Kidney epithelial cell (primary cell): Measurements from ENCODE around the gene CAMK2D. TPM values are rescaled to one million over a fixed set of nuclear protein-coding genes. Genes with fewer than 3 reads are reported as not detected.

ENCODE experiments used
- DNase-seq: peaks from one replicate; pipeline ENCODE4 v3.0.0-alpha.2; 2010; ENCODE audit warnings: low read depth
- H3K27me3 ChIP-seq: 2 replicates; pipeline ENCODE4 v1.6.0; 2011; ENCODE audit warnings: low read length; ENCODE audit not compliant: control insufficient read depth, insufficient read depth
- H3K36me3 ChIP-seq: 2 replicates; pipeline ENCODE4 v1.5.1; 2011; ENCODE audit warnings: low read length; ENCODE audit not compliant: control insufficient read depth, insufficient read depth
- H3K4me3 ChIP-seq: 2 replicates; pipeline ENCODE4 v1.5.1; 2011; ENCODE audit warnings: low read depth, mild to moderate bottlenecking, control low read depth, low read length
- CTCF ChIP-seq: IDR thresholded peaks from 2 replicates; pipeline ENCODE4 v1.5.1; 2011; ENCODE audit warnings: mild to moderate bottlenecking, moderate library complexity, low read length, control low read depth, inconsistent platforms; ENCODE audit not compliant: insufficient read depth, poor library complexity, severe bottlenecking
- total RNA-seq: library from RNA; depleted of rRNA; stranded (reverse); fragments of >200 nt; gene quantifications from 2 replicates; pipeline ENCODE4 v1.2.3, GENCODE V29; 2015

The CAMK2D gene
- total RNA-seq, 1 donor from 2014 or later: 36.2 TPM

- no peaks in the 10 kb centered on the region for H3K36me3 ChIP-seq
- no peak for TF ChIP-seq CTCF
Observed at GRCh38 chr4:113462286-113462685, 299.3 kb downstream of the CAMK2D start.

GRCh38 chr4:113461281-113461680 lies 300.3 kb downstream of the CAMK2D start:
- TF ChIP-seq CTCF: no peak
- no peak overlapping the region for H3K4me3 ChIP-seq
- no peaks in the 10 kb centered on the region for H3K36me3 ChIP-seq
- no peak for DNase-seq
- no peaks in the 10 kb centered on the region for H3K27me3 ChIP-seq

More at GRCh38 chr4:113462286-113462685, 299.3 kb downstream of the CAMK2D start:
- Histone ChIP-seq H3K27me3 (no peaks in the 10 kb centered on the region), H3K4me3 (no peak overlapping the region)
- DNase-seq: no peak

GRCh38 chr4:113457886-113458285 lies 303.7 kb downstream of the CAMK2D start:
- Histone ChIP-seq H3K36me3 (no peaks in the 10 kb centered on the region), H3K27me3 (no peaks in the 10 kb centered on the region), H3K4me3 (no peak overlapping the region)
- DNase-seq: no peak
- no peak for TF ChIP-seq CTCF

GRCh38 chr4:113457121-113457520 lies 304.4 kb downstream of the CAMK2D start:
- DNase-seq: no peak
- H3K27me3 ChIP-seq: no peaks in the 10 kb centered on the region
- no peak for TF ChIP-seq CTCF
- H3K36me3 ChIP-seq: no peaks in the 10 kb centered on the region
- no peak overlapping the region for H3K4me3 ChIP-seq

- H3K36me3 ChIP-seq: no peaks in the 10 kb centered on the region
- no peak for TF ChIP-seq CTCF
- H3K27me3 ChIP-seq: no peaks in the 10 kb centered on the region
- no peak for DNase-seq
- no peak overlapping the region for H3K4me3 ChIP-seq
Observed at GRCh38 chr4:113455061-113455460, 306.5 kb downstream of the CAMK2D start.

GRCh38 chr4:113452868-113453620 lies 308.5 kb downstream of the CAMK2D start:
- no peak for DNase-seq
- H3K4me3 ChIP-seq: no peak overlapping the region
- no peaks in the 10 kb centered on the region for H3K27me3 ChIP-seq
- TF ChIP-seq CTCF: no peak
- H3K36me3 ChIP-seq: no peaks in the 10 kb centered on the region
